Measurements from ENCODE around the gene BACE1-AS. TPM values are rescaled to one million over a fixed set of nuclear protein-coding genes. Genes with fewer than 3 reads are reported as not detected.
"Not testable (repeated sequence)": the region's sequence is repeated elsewhere in the genome, so short reads cannot be mapped to it uniquely, and the experiment has no call there.

Gene BACE1-AS
- total and polyA plus RNA-seq, 7 donors, result 5.7 to 18.1 (median 10.8) TPM

- DNase-seq, result no peak
- ATAC-seq, result no peak
- Histone ChIP-seq H3K4me3 (no peak overlapping the region), H3K27me3 (ENCODE audit: insufficient read depth in 3 of 3, low read length in 2 of 3) (no peaks in the 10 kb centered on the region), H3K9me3 (no peaks in the 10 kb centered on the region), H3K27ac (no peak overlapping the region), H3K4me1 (no peaks in the 10 kb centered on the region), H3K36me3 (ENCODE audit: insufficient read depth in 1 of 2, low read depth in 1 of 2) (peaks cover 0 to 83% of the 10 kb centered on the region in 2 donors)
- WGBS, 3 donors, result 82 to 92% (median 83%) methylated on average over 3 of the region's 3 CpGs
- intact Hi-C loops (cut with DNase I), result no loop called here
- TF ChIP-seq CTCF (IDR thresholded peaks at IDR 0.05), result no peak
Measured at GRCh38 chr11:117255966-117256365, 35.2 kb upstream of the BACE1-AS start.

GRCh38 chr11:117256573-117256972, 34.6 kb upstream of the BACE1-AS start:
- Histone ChIP-seq H3K36me3 (ENCODE audit: insufficient read depth in 1 of 2, low read depth in 1 of 2) (peaks cover 0 to 89% of the 10 kb centered on the region in 2 donors), H3K27ac (no peak overlapping the region), H3K4me3 (no peak overlapping the region), H3K4me1 (no peaks in the 10 kb centered on the region), H3K27me3 (ENCODE audit: insufficient read depth in 3 of 3, low read length in 2 of 3) (no peaks in the 10 kb centered on the region), H3K9me3 (no peaks in the 10 kb centered on the region)
- intact Hi-C loops (cut with DNase I), result no loop called here
- whole genome bisulfite sequencing, 3 donors, result 32 to 60% (median 58%) methylated on average over 2 of the region's 2 CpGs
- no peak for TF ChIP-seq CTCF (IDR thresholded peaks at IDR 0.05)
- DNase-seq (no peak), ATAC-seq (no peak)

- no peak for TF ChIP-seq CTCF (IDR thresholded peaks at IDR 0.05)
- Histone ChIP-seq H3K4me1 (no peaks in the 10 kb centered on the region), H3K27me3 (ENCODE audit: insufficient read depth in 3 of 3, low read length in 2 of 3) (no peaks in the 10 kb centered on the region), H3K9me3 (no peaks in the 10 kb centered on the region), H3K4me3 (no peak overlapping the region), H3K36me3 (ENCODE audit: insufficient read depth in 1 of 2, low read depth in 1 of 2) (peaks cover 0 to 78% of the 10 kb centered on the region in 2 donors), H3K27ac (no peak overlapping the region)
- DNase-seq, result no peak
- WGBS, 3 donors, result 95 to 100% (median 95%) methylated on average over 2 of the region's 2 CpGs
- intact Hi-C loops (cut with DNase I), result no loop called here
- ATAC-seq, result no peak
Measured at GRCh38 chr11:117258576-117258975, 32.6 kb upstream of the BACE1-AS start.

- Histone ChIP-seq H3K4me3 (no peak overlapping the region), H3K4me1 (no peaks in the 10 kb centered on the region), H3K36me3 (ENCODE audit: insufficient read depth in 1 of 2, low read depth in 1 of 2) (peaks cover 0 to 70% of the 10 kb centered on the region in 2 donors), H3K9me3 (no peaks in the 10 kb centered on the region), H3K27me3 (ENCODE audit: insufficient read depth in 3 of 3, low read length in 2 of 3) (no peaks in the 10 kb centered on the region), H3K27ac (no peak overlapping the region)
- ATAC-seq, result no peak
- 67 to 85% (median 79%) methylated on average over 1 of the region's 1 CpG for WGBS, 3 donors
- DNase-seq, result no peak
- intact Hi-C loops (cut with DNase I), result no loop called here
- TF ChIP-seq CTCF (IDR thresholded peaks at IDR 0.05), result no peak
Measured at GRCh38 chr11:117259417-117259816, 31.7 kb upstream of the BACE1-AS start.

- DNase-seq; H3K4me3 ChIP-seq; H3K27me3 ChIP-seq (ENCODE audit: insufficient read depth in 3 of 3, low read length in 2 of 3); H3K4me1 ChIP-seq; H3K27ac ChIP-seq; intact Hi-C loops (cut with DNase I); H3K9me3 ChIP-seq; ATAC-seq: not testable (repeated sequence)
- WGBS, 3 donors, result 93 to 96% (median 95%) methylated on average over 7 of the region's 7 CpGs
- peaks cover 0 to 37% of the 10 kb centered on the region in 2 donors for H3K36me3 ChIP-seq (ENCODE audit: insufficient read depth in 1 of 2, low read depth in 1 of 2)
Measured at GRCh38 chr11:117264624-117265323, 26.4 kb upstream of the BACE1-AS start.

Measured in psoas muscle (tissue), 8 donors.